GM12872 (cell line): ENCODE measurements around the gene LMX1B.

ENCODE experiments used
- TF ChIP-seq, protein P1 (sequence below): IDR thresholded peaks from 3 replicates; pipeline ENCODE4 v1.5.1; 2011; ENCODE audit warnings: low read depth, mild to moderate bottlenecking, low read length, moderate library complexity; ENCODE audit not compliant: insufficient read depth

LMX1B gene

DNA sequence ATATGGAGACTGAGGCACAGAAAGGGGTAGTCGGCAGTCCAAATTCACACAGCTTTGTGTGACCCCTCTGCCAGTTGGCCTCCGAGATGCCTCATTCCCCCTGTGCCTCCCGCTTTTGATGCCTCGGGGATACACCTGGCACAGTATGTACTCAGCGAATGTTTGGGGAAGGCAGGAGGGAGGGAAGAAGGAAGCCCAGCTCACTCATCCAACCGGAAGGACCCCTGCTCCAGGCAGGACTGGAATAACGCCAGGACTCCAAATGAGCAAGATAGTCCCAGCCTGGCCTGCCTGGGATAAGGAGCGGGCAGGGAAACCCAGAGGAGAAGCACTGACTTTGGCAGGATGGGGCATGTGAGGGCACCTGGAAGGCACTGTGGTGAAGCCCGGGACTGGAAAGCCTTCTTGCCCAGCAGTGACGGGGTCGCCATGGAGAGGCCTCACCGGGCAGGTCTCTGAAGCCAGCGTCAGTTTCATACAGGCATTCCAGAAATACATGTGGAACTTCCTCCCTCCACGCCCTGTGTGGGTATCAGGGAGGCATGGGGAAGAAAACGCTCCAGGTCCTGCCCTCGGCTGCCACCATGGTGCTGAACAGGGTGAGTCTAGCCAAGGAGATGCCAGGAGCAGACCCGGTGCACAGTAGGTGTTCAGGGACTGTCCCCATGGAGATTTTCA is 20.3 kb downstream of the LMX1B start:
- TF ChIP-seq, protein P1, sequence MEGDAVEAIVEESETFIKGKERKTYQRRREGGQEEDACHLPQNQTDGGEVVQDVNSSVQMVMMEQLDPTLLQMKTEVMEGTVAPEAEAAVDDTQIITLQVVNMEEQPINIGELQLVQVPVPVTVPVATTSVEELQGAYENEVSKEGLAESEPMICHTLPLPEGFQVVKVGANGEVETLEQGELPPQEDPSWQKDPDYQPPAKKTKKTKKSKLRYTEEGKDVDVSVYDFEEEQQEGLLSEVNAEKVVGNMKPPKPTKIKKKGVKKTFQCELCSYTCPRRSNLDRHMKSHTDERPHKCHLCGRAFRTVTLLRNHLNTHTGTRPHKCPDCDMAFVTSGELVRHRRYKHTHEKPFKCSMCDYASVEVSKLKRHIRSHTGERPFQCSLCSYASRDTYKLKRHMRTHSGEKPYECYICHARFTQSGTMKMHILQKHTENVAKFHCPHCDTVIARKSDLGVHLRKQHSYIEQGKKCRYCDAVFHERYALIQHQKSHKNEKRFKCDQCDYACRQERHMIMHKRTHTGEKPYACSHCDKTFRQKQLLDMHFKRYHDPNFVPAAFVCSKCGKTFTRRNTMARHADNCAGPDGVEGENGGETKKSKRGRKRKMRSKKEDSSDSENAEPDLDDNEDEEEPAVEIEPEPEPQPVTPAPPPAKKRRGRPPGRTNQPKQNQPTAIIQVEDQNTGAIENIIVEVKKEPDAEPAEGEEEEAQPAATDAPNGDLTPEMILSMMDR: no peak

DNA sequence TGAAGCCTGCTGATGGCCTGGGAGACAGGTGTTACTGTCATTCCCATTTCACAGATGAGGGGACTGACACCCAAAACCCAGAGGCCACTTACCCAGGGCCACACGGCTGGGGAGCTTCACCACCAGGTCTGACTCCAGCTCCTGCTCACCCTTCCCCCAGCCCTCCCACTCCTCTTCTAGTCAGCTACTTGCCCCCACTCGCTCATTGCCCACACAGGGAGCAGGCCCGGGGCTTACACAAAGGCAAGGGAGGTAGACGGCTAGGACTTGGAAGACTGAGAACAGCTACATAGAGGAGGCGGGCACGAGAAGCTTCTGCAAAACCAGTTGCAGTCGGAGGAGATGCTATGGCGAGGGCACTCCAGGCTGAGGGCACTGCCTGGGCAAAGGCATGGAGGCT is 21.3 kb downstream of the LMX1B start:
- TF ChIP-seq, protein P1: no peak

DNA sequence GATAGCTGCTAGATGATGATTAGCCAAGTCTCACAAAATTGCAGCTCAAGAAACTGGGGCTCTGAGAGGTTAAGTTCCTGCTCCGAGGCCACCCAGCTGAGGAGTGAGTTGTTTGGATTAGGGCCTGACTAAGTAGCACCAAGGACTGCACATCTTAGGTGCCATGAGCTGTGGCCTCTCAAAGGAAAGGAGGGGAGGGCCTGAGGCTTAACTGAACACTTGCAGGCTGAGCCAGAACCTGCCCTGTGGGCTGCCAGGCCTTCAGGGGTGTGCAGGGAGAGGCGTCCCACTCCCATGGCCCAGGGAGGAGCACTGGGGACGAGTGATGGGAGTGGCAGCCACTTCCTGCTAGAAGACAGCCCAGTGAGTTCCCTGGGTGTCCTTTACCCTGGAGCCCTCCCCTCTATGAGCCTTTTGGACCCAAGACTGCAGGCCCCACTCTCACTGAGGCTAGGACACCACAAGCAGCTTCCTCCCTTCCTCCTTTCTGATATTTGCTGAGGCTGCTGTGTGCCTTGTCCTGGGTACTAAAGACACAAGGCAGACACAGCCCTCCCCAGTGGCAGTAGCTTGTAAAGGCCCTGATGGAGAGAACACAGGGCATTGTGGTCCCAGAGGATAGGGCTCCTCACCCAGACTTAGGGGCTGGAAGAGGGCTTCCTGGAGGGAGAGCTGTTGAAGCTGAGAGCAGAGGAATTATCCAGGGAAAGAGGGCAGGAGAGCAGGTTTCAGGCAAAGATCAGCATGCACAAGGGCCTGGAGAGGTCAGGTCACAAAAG is 22.1 kb downstream of the LMX1B start:
- TF ChIP-seq, protein P1: no peak

DNA sequence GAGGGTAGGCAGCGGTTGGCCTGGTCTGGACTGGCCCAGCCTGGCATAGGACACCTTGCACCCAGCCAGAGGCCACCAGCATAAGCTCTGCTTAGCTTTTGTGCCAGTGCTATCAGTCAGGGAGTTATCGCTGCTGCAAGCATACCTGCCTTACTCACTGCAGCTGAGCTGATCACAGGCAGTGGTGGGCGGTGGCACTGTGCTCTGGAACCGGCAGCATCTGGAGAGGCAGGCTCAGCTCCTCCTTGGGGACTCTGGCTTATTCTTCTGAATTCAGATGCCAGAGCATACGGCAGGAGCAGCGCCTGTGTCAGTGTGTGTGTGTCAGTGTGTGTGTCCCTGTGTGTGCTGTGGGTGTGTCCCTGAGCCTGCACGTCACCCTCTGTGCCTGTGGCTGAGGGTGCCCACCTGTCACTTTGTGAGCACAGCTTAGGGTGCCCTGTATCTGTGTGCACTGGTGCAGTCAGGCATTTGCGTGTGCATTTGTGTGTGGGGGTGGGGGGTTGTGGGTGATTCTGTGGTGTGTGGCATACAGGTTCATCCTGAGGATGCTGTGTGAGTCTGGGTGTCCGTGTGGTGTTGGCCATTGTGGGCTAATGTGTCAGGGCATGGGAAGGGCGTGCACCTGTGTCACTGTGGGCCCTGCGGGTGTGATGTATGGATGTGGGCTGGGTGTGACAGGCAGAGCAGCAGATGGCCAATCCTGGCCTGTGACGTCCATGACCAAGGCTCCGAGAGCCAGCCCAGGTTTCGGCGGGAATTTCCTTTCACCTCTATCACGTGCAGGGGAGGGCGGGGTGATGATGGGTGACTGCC is 23.5 kb downstream of the LMX1B start:
- TF ChIP-seq, protein P1: no peak

DNA sequence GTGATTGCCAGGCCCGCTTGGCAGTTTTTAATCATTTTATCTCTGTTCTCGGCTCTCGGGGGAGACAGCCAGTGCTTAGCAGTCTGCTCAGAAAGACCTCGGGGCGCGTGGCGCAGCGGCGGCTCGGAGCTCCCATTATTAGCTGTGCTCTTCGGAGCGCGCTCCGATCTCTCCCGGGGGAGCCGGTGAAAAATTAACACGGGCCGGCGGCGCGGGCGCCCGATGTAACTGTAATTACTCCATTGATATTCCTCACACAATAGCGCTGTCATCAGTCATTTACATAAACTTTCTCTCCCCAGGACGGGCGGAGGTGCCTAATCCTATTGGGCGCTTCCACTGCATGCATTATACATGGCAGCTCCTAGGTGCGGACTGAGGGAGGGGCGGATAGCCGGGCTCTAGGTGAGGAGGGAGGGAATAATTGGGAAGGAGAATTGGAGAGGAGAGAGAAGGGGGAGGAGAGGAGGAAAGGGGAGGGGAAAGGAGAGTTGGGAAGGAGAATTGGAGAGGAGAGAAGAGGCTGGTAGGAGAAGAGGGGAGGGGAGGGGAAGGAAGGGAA is 24.9 kb downstream of the LMX1B start:
- TF ChIP-seq, protein P1: no peak

DNA sequence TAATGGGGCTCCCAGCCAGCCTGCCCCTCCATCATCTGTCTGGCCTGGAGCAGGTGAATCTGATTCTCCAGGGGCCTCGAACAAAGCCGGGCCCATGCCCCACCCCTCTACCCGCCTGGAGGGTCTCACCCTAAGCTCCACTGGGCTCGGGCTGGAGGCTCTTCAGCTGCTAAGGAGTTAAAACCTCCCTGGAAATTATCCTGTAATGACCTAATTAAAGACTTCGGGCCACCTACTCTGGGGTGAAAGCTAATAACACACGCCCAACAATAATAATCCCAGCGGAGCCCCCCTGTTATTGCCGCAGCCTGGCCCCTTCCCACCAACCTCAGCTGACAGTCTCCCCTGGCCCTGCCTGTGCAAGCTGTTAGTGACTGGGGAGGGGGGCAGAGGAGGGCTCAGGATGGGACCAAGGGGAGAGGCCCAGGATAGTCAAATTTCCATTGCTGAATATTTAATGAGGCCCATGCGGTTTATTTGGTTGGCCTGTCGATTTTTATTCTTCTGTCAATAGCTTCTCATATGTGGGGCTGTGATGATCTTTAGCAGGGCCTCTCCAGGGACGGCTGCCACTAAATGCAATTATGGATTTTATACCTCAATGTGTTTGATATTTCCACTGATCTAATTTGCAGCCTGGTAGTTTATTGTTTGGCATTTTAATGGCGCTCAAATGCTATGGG is 25.7 kb downstream of the LMX1B start:
- TF ChIP-seq, protein P1: no peak
